Erythroblast (primary cell): ENCODE results near the gene ATP5PD.

ENCODE experiments used
- DNase-seq, 2 experiments: peaks; one replicate each; lab custom pipeline; 2025; lab: John Stamatoyannopoulos, UW
- GATA1 ChIP-seq: IDR thresholded peaks from 2 replicates; pipeline ENCODE4 v1.6.1; 2011; ENCODE audit warnings: low read depth, mild to moderate bottlenecking, control low read depth, low read length, moderate library complexity
- POLR2A ChIP-seq: IDR thresholded peaks from 2 replicates; pipeline ENCODE4 v1.6.1; 2011; ENCODE audit warnings: mild to moderate bottlenecking, low read length

Gene ATP5PD

GRCh38 chr17:75046407-75047289, at the start of gene ATP5PD, which contains the start of gene KCTD2:
TSS of gene ATP5PD (minus strand) at chr17:75046969. CDS start at chr17:75042650, 4,319 bp downstream.
TSS of gene KCTD2 (plus strand) at chr17:75047225. CDS start at chr17:75047251, 26 bp downstream.
- DNase-seq, result peak; percentile 96 to 97
- TF ChIP-seq POLR2A (peak; percentile 91), GATA1 (no peak)

GRCh38 chr17:75096082-75096625, 49.4 kb upstream of the ATP5PD start:
- TF ChIP-seq POLR2A (peak; percentile 31), GATA1 (no peak)
- peak; percentile 93 to 95 for DNase-seq

- no peak for DNase-seq
- no peak for TF ChIP-seq GATA1
- TF ChIP-seq POLR2A, result no peak
Measured at GRCh38 chr17:75094871-75095399, 48.2 kb upstream of the ATP5PD start.

GRCh38 chr17:75093548-75094158, 46.9 kb upstream of the ATP5PD start:
- no peak for TF ChIP-seq POLR2A
- no peak for TF ChIP-seq GATA1
- no peak for DNase-seq

- peak; percentile 60 to 78 for DNase-seq
Measured at GRCh38 chr17:75091855-75092327, 45.1 kb upstream of the ATP5PD start.

GRCh38 chr17:75090871-75091854, 44.4 kb upstream of the ATP5PD start:
- TF ChIP-seq GATA1 (no peak), POLR2A (no peak)
- DNase-seq, result peak; percentile 44 to 51

More at GRCh38 chr17:75091855-75092327, 45.1 kb upstream of the ATP5PD start:
- no peak for TF ChIP-seq GATA1
- no peak for TF ChIP-seq POLR2A

- no peak for TF ChIP-seq GATA1
- no peak for TF ChIP-seq POLR2A
- DNase-seq, result peak in 1 of 2 experiments; percentile 42
Measured at GRCh38 chr17:75088465-75089417, 42.0 kb upstream of the ATP5PD start.

- peak; percentile 37 to 54 for DNase-seq
Measured at GRCh38 chr17:75087558-75088453, 41.0 kb upstream of the ATP5PD start, which contains the start of gene SLC16A5. TSS of gene SLC16A5 (plus strand) at chr17:75087954. CDS start at chr17:75093637, 5,683 bp downstream.

GRCh38 chr17:75087182-75087557, 40.4 kb upstream of the ATP5PD start:
- TF ChIP-seq POLR2A (no peak), GATA1 (no peak)
- no peak for DNase-seq

More at GRCh38 chr17:75087558-75088453, 41.0 kb upstream of the ATP5PD start, which contains the start of gene SLC16A5:
- TF ChIP-seq POLR2A, result peak; percentile 16
- no peak for TF ChIP-seq GATA1

- DNase-seq, result no peak
- no peak for TF ChIP-seq GATA1
- TF ChIP-seq POLR2A, result no peak
Measured at GRCh38 chr17:75086496-75087181, 39.9 kb upstream of the ATP5PD start.
